ENCODE results near the gene DNHD1. TPM values are rescaled to one million over a fixed set of nuclear protein-coding genes. Genes with fewer than 3 reads are reported as not detected.

Gene DNHD1
- total and polyA plus RNA-seq, 9 of the 15 experiments (the other 6 are each of a cell fraction or from before 2014, with no cell fraction given), result 0.82 to 9.7 (median 3.8) TPM

GRCh38 chr11:6603287-6604080 lies 106.4 kb downstream of the DNHD1 start, which contains the start of the genes ILK and RRP8 (continued):
- TF ChIP-seq KLF10 (CRISPR knock-in tag; IDR thresholded peaks at IDR 0.05), result no peak
- no peak for TF ChIP-seq E2F4 (CRISPR knock-in tag; IDR thresholded peaks at IDR 0.05; ENCODE audit: low read depth)
- TF ChIP-seq SNIP1 (IDR thresholded peaks at IDR 0.05; ENCODE audit: low read depth), result peak; percentile 94
- no peak for TF ChIP-seq RBM17 (IDR thresholded peaks at IDR 0.05; ENCODE audit: borderline replicate concordance, low read depth, low read length)
- 0 out of 2 replicates have a peak, but pooled peaks have one; percentile 64 for TF ChIP-seq ZBTB26 (CRISPR knock-in tag; IDR thresholded peaks at IDR 0.05)
- peak; percentile 78 for TF ChIP-seq HCFC1 (IDR thresholded peaks at IDR 0.05; ENCODE audit: low read depth, low read length)
- TF ChIP-seq RBFOX2 (IDR thresholded peaks at IDR 0.05; ENCODE audit: low read depth, low read length), result peak; percentile 87
- TF ChIP-seq ZNF124 (CRISPR knock-in tag; IDR thresholded peaks at IDR 0.05), result no peak
- peak; percentile 60 for TF ChIP-seq NR2C2 (CRISPR knock-in tag; IDR thresholded peaks at IDR 0.05)
- TF ChIP-seq NR2C2 (tag; IDR thresholded peaks at IDR 0.05), result peak; percentile 95
- 0 out of 2 replicates have a peak, but pooled peaks have one; percentile 22 for TF ChIP-seq ZBED1 (IDR thresholded peaks at IDR 0.05)
- TF ChIP-seq CLOCK (CRISPR knock-in tag; IDR thresholded peaks at IDR 0.05; ENCODE audit: borderline replicate concordance), result no peak
- no peak for TF ChIP-seq ZNF707 (CRISPR knock-in tag; conservative IDR thresholded peaks at IDR 0.05)
- peak; percentile 60; the same call in 1 of the 2 replicates for TF ChIP-seq JUND (IDR thresholded peaks at IDR 0.05; ENCODE audit: borderline replicate concordance, low read depth, low read length)
- TF ChIP-seq JUND (tag; IDR thresholded peaks at IDR 0.05; ENCODE audit: borderline replicate concordance, low read depth, low read length), result no peak; the same call in 2 of the 3 replicates
- peak; percentile 79 for TF ChIP-seq C11orf30 (IDR thresholded peaks at IDR 0.05; ENCODE audit: low read depth)
- no peak for TF ChIP-seq ZC3H8 (IDR thresholded peaks at IDR 0.05)
- 0 out of 2 replicates have a peak, but pooled peaks have one; percentile 25 for TF ChIP-seq ZNF561 (CRISPR knock-in tag; conservative IDR thresholded peaks at IDR 0.05)
- TF ChIP-seq BCOR (IDR thresholded peaks at IDR 0.05), result 0 out of 2 replicates have a peak, but pooled peaks have one; percentile 43
- TF ChIP-seq FOXM1 (IDR thresholded peaks at IDR 0.05; ENCODE audit: low read depth), result no peak
- peak; percentile 96; the same call in 1 of the 2 replicates for TF ChIP-seq FOXM1 (CRISPR knock-in tag; IDR thresholded peaks at IDR 0.05; ENCODE audit: low read depth)
- peak; percentile 86 for TF ChIP-seq NR2C1 (IDR thresholded peaks at IDR 0.05)
- peak; percentile 83 for TF ChIP-seq NR2C1 (tag; IDR thresholded peaks at IDR 0.05)
- TF ChIP-seq ILK (tag; IDR thresholded peaks at IDR 0.05; ENCODE audit: borderline replicate concordance, low read depth), result no peak
- no peak for TF ChIP-seq ERF (CRISPR knock-in tag; IDR thresholded peaks at IDR 0.05)
